ENCODE measurements around the gene DNM1L.

DNA sequence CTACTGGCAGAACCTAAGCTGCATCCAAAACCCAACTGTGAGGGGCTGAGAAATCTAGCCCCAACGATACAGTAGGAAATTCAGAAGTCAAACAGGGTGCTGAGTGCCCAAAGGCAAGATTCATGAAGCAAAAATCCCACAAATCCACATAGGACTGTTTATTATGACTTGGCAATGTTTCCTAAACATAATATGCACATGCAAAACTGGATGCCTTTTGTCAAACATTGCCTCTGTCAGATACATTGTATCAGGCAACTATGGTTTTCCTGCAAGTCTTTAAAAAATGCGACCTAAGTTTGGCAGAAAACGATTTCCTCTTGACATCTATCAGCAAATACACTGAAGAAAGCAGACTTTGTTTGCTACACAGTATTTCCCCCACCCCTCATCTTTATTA lies 103.9 kb downstream of the DNM1L start:
- TF ChIP-seq, protein P1, sequence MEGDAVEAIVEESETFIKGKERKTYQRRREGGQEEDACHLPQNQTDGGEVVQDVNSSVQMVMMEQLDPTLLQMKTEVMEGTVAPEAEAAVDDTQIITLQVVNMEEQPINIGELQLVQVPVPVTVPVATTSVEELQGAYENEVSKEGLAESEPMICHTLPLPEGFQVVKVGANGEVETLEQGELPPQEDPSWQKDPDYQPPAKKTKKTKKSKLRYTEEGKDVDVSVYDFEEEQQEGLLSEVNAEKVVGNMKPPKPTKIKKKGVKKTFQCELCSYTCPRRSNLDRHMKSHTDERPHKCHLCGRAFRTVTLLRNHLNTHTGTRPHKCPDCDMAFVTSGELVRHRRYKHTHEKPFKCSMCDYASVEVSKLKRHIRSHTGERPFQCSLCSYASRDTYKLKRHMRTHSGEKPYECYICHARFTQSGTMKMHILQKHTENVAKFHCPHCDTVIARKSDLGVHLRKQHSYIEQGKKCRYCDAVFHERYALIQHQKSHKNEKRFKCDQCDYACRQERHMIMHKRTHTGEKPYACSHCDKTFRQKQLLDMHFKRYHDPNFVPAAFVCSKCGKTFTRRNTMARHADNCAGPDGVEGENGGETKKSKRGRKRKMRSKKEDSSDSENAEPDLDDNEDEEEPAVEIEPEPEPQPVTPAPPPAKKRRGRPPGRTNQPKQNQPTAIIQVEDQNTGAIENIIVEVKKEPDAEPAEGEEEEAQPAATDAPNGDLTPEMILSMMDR (IDR thresholded peaks at IDR 0.05), result no peak
- no peak for TF ChIP-seq POLR2A (IDR thresholded peaks at IDR 0.05)

All from lower leg skin (tissue), 3 donors.